ENCODE measurements around the gene FN3KRP. TPM values are rescaled to one million over a fixed set of nuclear protein-coding genes. Genes with fewer than 3 reads are reported as not detected.

The FN3KRP gene
- total RNA-seq, 1 experiment from 2014 or later: 19.7 TPM

DNA sequence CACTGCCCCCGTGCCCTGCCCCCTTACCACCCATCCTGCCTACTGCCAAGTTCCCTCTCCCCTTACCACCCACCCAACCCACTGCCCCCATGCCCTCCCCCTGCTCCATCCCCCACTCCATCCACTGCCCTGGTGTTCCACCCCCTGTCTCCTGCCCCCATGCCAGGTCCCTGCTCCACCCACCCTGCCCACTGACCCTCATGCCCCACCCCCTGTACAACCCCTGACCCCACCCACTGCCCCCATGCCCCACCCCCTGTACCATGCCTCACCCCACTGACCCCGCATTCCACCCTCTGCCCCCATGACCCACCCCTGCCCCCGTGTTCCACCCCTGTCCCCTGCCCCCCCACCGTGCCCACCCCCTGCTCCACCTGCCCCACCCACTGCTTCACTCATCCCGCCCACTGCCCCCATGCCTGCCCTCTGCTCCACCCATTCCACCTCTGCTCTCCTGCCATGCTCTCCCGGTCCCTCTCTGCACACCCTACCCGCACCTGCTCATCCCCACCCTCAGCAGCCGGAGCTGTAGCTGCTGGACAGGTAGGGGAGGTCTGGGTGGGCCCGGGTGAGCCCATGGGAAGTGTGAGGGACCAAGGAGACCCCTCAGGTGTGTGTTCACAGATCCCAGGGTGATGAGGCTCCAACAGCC, 7.4 kb upstream of the FN3KRP start (continued):
- TF ChIP-seq, protein P1, sequence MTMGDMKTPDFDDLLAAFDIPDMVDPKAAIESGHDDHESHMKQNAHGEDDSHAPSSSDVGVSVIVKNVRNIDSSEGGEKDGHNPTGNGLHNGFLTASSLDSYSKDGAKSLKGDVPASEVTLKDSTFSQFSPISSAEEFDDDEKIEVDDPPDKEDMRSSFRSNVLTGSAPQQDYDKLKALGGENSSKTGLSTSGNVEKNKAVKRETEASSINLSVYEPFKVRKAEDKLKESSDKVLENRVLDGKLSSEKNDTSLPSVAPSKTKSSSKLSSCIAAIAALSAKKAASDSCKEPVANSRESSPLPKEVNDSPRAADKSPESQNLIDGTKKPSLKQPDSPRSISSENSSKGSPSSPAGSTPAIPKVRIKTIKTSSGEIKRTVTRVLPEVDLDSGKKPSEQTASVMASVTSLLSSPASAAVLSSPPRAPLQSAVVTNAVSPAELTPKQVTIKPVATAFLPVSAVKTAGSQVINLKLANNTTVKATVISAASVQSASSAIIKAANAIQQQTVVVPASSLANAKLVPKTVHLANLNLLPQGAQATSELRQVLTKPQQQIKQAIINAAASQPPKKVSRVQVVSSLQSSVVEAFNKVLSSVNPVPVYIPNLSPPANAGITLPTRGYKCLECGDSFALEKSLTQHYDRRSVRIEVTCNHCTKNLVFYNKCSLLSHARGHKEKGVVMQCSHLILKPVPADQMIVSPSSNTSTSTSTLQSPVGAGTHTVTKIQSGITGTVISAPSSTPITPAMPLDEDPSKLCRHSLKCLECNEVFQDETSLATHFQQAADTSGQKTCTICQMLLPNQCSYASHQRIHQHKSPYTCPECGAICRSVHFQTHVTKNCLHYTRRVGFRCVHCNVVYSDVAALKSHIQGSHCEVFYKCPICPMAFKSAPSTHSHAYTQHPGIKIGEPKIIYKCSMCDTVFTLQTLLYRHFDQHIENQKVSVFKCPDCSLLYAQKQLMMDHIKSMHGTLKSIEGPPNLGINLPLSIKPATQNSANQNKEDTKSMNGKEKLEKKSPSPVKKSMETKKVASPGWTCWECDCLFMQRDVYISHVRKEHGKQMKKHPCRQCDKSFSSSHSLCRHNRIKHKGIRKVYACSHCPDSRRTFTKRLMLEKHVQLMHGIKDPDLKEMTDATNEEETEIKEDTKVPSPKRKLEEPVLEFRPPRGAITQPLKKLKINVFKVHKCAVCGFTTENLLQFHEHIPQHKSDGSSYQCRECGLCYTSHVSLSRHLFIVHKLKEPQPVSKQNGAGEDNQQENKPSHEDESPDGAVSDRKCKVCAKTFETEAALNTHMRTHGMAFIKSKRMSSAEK (CRISPR knock-in tag; IDR thresholded peaks at IDR 0.05; ENCODE audit: borderline replicate concordance): no peak

DNA sequence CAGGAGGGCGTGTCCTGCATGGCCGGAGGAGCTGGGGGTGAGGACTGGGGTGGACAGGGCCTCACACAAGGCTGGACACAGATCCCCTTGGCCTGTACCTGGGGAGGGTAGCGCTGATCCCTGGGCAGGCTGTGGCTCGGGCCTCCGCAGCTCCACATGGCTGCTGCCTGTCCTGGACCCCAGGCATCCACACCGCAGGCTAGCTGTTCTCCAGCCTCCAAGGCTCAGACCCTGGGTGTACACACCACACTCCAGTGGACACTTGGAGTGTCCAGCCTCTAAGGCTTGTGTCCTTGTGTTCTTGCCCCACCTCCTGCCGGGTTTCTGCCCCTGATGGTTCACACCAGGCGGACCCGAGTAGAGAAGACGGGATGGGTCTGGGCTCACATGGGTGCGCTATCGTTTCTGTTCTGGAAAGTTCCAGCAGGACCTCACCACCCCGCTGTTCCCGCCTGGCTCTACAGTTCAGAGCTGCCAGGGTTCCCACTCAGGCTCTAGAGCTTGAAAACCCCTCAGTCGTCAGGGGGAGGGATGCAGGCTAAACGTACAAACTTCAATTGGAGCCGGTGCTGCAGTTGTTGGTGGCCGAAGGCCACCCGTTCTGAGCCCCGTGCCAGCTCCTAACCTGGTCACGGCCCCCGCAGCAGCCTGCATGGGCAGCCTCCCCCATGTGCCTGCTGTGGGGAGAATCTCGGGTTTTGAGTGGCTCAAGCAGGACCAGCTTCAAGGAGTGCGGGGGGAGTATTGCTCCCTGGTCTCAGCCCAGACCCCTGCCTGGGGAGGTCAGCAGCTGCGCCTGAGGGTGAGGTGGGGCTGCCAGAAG, 6.6 kb upstream of the FN3KRP start:
- Mint-ChIP-seq H3K4me1 (no peaks in the 10 kb centered on the region), H3K4me3 (no peak overlapping the region), H3K9me3 (no peaks in the 10 kb centered on the region), H3K36me3 (no peaks in the 10 kb centered on the region), H3K27me3 (ENCODE audit: low read depth) (peaks cover 9% of the 10 kb centered on the region), H3K27ac (no peak overlapping the region)
- TF ChIP-seq, protein P2, sequence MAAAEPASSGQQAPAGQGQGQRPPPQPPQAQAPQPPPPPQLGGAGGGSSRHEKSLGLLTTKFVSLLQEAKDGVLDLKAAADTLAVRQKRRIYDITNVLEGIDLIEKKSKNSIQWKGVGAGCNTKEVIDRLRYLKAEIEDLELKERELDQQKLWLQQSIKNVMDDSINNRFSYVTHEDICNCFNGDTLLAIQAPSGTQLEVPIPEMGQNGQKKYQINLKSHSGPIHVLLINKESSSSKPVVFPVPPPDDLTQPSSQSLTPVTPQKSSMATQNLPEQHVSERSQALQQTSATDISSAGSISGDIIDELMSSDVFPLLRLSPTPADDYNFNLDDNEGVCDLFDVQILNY (CRISPR knock-in tag; IDR thresholded peaks at IDR 0.05): no peak
- TF ChIP-seq, protein P3, sequence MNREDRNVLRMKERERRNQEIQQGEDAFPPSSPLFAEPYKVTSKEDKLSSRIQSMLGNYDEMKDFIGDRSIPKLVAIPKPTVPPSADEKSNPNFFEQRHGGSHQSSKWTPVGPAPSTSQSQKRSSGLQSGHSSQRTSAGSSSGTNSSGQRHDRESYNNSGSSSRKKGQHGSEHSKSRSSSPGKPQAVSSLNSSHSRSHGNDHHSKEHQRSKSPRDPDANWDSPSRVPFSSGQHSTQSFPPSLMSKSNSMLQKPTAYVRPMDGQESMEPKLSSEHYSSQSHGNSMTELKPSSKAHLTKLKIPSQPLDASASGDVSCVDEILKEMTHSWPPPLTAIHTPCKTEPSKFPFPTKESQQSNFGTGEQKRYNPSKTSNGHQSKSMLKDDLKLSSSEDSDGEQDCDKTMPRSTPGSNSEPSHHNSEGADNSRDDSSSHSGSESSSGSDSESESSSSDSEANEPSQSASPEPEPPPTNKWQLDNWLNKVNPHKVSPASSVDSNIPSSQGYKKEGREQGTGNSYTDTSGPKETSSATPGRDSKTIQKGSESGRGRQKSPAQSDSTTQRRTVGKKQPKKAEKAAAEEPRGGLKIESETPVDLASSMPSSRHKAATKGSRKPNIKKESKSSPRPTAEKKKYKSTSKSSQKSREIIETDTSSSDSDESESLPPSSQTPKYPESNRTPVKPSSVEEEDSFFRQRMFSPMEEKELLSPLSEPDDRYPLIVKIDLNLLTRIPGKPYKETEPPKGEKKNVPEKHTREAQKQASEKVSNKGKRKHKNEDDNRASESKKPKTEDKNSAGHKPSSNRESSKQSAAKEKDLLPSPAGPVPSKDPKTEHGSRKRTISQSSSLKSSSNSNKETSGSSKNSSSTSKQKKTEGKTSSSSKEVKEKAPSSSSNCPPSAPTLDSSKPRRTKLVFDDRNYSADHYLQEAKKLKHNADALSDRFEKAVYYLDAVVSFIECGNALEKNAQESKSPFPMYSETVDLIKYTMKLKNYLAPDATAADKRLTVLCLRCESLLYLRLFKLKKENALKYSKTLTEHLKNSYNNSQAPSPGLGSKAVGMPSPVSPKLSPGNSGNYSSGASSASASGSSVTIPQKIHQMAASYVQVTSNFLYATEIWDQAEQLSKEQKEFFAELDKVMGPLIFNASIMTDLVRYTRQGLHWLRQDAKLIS (CRISPR knock-in tag; IDR thresholded peaks at IDR 0.05; ENCODE audit: borderline replicate concordance): no peak
- TF ChIP-seq, protein P4, sequence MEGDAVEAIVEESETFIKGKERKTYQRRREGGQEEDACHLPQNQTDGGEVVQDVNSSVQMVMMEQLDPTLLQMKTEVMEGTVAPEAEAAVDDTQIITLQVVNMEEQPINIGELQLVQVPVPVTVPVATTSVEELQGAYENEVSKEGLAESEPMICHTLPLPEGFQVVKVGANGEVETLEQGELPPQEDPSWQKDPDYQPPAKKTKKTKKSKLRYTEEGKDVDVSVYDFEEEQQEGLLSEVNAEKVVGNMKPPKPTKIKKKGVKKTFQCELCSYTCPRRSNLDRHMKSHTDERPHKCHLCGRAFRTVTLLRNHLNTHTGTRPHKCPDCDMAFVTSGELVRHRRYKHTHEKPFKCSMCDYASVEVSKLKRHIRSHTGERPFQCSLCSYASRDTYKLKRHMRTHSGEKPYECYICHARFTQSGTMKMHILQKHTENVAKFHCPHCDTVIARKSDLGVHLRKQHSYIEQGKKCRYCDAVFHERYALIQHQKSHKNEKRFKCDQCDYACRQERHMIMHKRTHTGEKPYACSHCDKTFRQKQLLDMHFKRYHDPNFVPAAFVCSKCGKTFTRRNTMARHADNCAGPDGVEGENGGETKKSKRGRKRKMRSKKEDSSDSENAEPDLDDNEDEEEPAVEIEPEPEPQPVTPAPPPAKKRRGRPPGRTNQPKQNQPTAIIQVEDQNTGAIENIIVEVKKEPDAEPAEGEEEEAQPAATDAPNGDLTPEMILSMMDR (IDR thresholded peaks at IDR 0.05): no peak
- TF ChIP-seq, protein P5, sequence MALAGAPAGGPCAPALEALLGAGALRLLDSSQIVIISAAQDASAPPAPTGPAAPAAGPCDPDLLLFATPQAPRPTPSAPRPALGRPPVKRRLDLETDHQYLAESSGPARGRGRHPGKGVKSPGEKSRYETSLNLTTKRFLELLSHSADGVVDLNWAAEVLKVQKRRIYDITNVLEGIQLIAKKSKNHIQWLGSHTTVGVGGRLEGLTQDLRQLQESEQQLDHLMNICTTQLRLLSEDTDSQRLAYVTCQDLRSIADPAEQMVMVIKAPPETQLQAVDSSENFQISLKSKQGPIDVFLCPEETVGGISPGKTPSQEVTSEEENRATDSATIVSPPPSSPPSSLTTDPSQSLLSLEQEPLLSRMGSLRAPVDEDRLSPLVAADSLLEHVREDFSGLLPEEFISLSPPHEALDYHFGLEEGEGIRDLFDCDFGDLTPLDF (CRISPR knock-in tag; IDR thresholded peaks at IDR 0.05): no peak
- TF ChIP-seq GRHL2 (CRISPR knock-in tag; IDR thresholded peaks at IDR 0.05; ENCODE audit: insufficient replicate concordance, severe bottlenecking): no peak
- ChIA-PET POLR2A (no interaction called here), CTCF (interaction anchor here (0.6 to 1.4 kb wide), 4 partner anchors 18 to 371 kb away, joined by 3 to 8 read pairs (median 3); no protein-coding TSS in a partner anchor)
- no peak for ATAC-seq
- no peak for DNase-seq (ENCODE audit: low spot score)

All from WTC11 (cell line).